Testis (tissue), 3 donors: ENCODE measurements around the gene ABCC4. TPM values are rescaled to one million over a fixed set of nuclear protein-coding genes. Genes with fewer than 3 reads are reported as not detected.

Experiments used
- DNase-seq: peaks from one replicate; pipeline ENCODE4 v3.0.0-alpha.2; 2019
- H3K27ac ChIP-seq, 2 donors: fragments of 200-600 bp; sonication (generic); one replicate each; pipeline ENCODE4 v1.5.1; 2019
- H3K27me3 ChIP-seq: fragments of 200-600 bp; sonication (generic); one replicate; pipeline ENCODE4 v1.5.1; 2019
- H3K36me3 ChIP-seq: fragments of 200-600 bp; sonication (generic); one replicate; pipeline ENCODE4 v1.5.1; 2017; ENCODE audit warnings: low read depth; ENCODE audit errors: missing control alignments
- H3K4me1 ChIP-seq: fragments of 200-600 bp; sonication (generic); one replicate; pipeline ENCODE4 v1.5.1; 2019
- H3K4me3 ChIP-seq, 2 donors: fragments of 200-600 bp; sonication (generic); one replicate each; pipeline ENCODE4 v1.5.1; 2017 to 2019
- H3K9me3 ChIP-seq: fragments of 200-600 bp; sonication (generic); one replicate; pipeline ENCODE4 v1.5.1; 2017
- POLR2A ChIP-seq: fragments of 450-650 bp; IDR thresholded peaks from one replicate; pipeline ENCODE4 v1.6.1; 2017; ENCODE audit warnings: antibody characterized with exemption, mild to moderate bottlenecking, moderate library complexity
- WGBS, 2 donors: methylation state at CpG; one replicate each; pipeline ENCODE4 v1.1.5; 2018; 5-methylcytosine and 5-hydroxymethylcytosine counted together
- intact Hi-C: fragments of 100-400 bp; cut with DNase I; formaldehyde crosslinking; loops from one replicate; pipeline ENCODE4 v1.15.1; 2023; ENCODE audit warnings: low total_unique reads
- polyA plus RNA-seq: library from polyadenylated mRNA; stranded (reverse); fragments of 350-450 nt; fragmentation: Illumina TruSeq; extraction: RNeasy Lipid Tissue Mini Kit (QIAGEN cat#74804); gene quantifications from one replicate; pipeline ENCODE4 v1.2.3, GENCODE V29; 2014; ENCODE audit warnings: low read depth, low replicate concordance; ENCODE audit not compliant: insufficient read depth
- total RNA-seq, 2 donors: library from RNA; depleted of rRNA; stranded (reverse); fragments of >200 nt; gene quantifications; one replicate each; pipeline ENCODE4 v1.2.3, GENCODE V29; 2016
- TF ChIP-seq, protein P1 (sequence below), 3 experiments: fragments of 450-650 bp in 2 of 3; fragments of 200-600 bp in 1 of 3; sonication (generic) in 1 of 3; IDR thresholded peaks; one replicate each; pipeline ENCODE4 v1.5.1; 2016 to 2019; ENCODE audit warnings: antibody characterized with exemption in 3 of 3, mild to moderate bottlenecking in 2 of 3, moderate library complexity in 1 of 3

The ABCC4 gene
- total and polyA plus RNA-seq, 3 donors from 2014 or later, result 11.0 to 23.5 (median 14.9) TPM

DNA sequence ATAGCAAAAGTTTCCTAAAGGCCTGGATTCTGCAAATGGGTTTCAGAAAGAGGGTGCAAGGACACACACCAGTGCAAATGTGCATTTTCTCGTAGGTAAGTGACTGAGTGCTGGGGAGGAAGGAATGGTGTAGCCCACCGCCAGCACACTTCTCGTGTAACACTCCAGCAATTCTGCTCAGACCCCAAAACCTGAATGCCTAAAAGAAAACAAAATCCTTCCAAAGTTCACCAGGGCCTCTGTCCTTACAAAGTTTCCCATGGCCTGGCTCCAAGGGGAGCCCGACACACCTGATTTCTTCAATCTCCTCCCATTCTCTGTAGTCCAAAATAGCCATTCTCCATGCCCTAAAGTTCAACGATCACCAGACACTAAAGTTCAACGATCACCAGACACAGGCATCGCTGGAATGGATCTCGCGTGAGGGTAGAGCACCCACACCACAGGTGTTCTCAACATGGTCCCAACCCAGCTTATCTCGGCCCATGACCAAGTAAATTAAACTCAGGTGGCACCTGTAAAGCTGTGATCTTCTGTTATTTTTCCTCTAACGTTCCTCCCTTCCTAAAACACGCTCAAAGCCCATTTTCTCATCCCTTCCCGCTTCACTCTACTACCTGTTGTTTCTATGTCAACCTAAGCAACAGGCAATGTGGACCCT lies 46.0 kb downstream of the ABCC4 start:
- no peaks in the 10 kb centered on the region for H3K27me3 ChIP-seq
- H3K9me3 ChIP-seq, result no peaks in the 10 kb centered on the region
- no peaks in the 10 kb centered on the region for H3K36me3 ChIP-seq
- DNase-seq, result no peak
- intact Hi-C loops, result no loop called here
- TF ChIP-seq, protein P1, sequence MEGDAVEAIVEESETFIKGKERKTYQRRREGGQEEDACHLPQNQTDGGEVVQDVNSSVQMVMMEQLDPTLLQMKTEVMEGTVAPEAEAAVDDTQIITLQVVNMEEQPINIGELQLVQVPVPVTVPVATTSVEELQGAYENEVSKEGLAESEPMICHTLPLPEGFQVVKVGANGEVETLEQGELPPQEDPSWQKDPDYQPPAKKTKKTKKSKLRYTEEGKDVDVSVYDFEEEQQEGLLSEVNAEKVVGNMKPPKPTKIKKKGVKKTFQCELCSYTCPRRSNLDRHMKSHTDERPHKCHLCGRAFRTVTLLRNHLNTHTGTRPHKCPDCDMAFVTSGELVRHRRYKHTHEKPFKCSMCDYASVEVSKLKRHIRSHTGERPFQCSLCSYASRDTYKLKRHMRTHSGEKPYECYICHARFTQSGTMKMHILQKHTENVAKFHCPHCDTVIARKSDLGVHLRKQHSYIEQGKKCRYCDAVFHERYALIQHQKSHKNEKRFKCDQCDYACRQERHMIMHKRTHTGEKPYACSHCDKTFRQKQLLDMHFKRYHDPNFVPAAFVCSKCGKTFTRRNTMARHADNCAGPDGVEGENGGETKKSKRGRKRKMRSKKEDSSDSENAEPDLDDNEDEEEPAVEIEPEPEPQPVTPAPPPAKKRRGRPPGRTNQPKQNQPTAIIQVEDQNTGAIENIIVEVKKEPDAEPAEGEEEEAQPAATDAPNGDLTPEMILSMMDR (IDR thresholded peaks at IDR 0.05), result no peak
- TF ChIP-seq POLR2A, result no peak
- no peaks in the 10 kb centered on the region for H3K4me1 ChIP-seq
- H3K4me3 ChIP-seq, result no peak overlapping the region
- WGBS, 2 donors, result 98% methylated on average over 12 to 13 of the region's 13 CpGs
- H3K27ac ChIP-seq, result no peak overlapping the region

DNA sequence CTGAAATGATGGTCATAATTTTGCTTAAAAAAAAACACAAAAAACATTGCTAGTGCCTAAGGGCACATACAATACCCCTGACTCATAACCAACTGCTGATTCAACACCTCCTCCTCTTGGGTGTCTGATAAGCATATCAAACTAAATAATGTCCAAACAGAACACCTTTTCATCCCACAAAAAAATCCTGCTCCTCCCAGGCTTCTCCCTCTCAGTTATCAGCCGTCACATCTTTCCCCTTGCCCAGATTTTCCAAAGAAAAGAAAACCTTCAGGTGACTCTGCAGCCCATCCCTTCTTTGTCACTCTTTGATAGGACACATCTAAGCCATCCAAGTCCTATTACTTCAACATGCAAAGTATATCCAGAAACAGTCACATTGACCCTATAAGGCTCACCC lies 46.9 kb downstream of the ABCC4 start:
- H3K9me3 ChIP-seq, result no peaks in the 10 kb centered on the region
- WGBS, 2 donors, result 83 to 100% methylated on average over 1 of the region's 1 CpG
- DNase-seq, result no peak
- no peaks in the 10 kb centered on the region for H3K27me3 ChIP-seq
- H3K27ac ChIP-seq, result no peak overlapping the region
- H3K36me3 ChIP-seq, result no peaks in the 10 kb centered on the region
- intact Hi-C loops, result no loop called here
- TF ChIP-seq POLR2A, result no peak
- TF ChIP-seq, protein P1 (IDR thresholded peaks at IDR 0.05), result no peak
- H3K4me1 ChIP-seq, result peaks cover 2% of the 10 kb centered on the region
- H3K4me3 ChIP-seq, result no peak overlapping the region

DNA sequence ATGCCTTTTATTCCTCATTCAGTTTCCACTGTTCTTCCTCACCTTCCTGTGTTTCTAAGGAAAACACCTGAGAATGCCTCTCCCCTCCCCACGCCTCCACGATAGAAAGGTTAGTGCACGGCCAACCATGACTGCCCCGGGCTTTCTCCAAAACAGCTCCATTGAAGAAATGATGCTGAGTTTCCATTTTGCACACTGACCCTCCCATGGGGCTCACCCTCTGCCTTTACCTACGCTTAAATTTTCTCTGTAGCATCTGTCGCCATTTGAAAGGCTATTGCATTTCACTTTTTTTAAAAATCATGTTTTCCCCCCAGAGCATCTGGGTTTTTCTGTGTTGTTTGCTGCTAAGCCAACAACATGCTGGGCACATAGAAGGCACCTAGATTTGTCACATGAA lies 48.2 kb downstream of the ABCC4 start:
- Histone ChIP-seq H3K27me3 (no peaks in the 10 kb centered on the region), H3K36me3 (no peaks in the 10 kb centered on the region), H3K9me3 (no peaks in the 10 kb centered on the region), H3K27ac (no peak overlapping the region), H3K4me1 (peaks cover 5% of the 10 kb centered on the region), H3K4me3 (no peak overlapping the region)
- intact Hi-C loops, result no loop called here
- DNase-seq, result no peak
- WGBS, 2 donors, result 92 to 100% methylated on average over 6 of the region's 6 CpGs
- TF ChIP-seq, protein P1 (IDR thresholded peaks at IDR 0.05), result no peak
- no peak for TF ChIP-seq POLR2A

DNA sequence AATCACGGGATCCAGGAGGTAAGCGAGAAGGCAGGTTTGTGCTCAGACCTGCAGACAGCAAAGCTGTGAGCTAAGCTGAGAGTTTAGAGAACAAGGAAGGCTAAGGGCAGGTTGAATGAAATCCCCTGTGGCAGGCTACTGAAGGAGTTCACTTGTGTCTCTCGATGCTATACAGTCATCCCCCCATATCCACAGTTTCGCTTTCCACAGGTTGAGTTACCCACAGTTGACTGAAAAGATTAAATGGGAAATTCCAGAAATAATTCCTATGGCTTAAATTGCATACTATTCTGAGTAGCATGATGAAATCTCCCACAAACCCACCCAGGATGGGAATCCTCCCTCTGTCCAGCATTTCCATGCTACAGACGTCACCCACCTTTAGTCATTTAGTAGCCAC lies 49.6 kb downstream of the ABCC4 start:
- no peak overlapping the region for H3K4me3 ChIP-seq
- WGBS, 2 donors, result 91 to 94% methylated on average over 5 of the region's 5 CpGs
- H3K27me3 ChIP-seq, result no peaks in the 10 kb centered on the region
- intact Hi-C loops, result no loop called here
- TF ChIP-seq, protein P1 (IDR thresholded peaks at IDR 0.05), result no peak
- TF ChIP-seq POLR2A, result no peak
- no peak overlapping the region for H3K27ac ChIP-seq
- no peak for DNase-seq
- H3K9me3 ChIP-seq, result no peaks in the 10 kb centered on the region
- H3K4me1 ChIP-seq, result peaks cover 5% of the 10 kb centered on the region
- H3K36me3 ChIP-seq, result no peaks in the 10 kb centered on the region

DNA sequence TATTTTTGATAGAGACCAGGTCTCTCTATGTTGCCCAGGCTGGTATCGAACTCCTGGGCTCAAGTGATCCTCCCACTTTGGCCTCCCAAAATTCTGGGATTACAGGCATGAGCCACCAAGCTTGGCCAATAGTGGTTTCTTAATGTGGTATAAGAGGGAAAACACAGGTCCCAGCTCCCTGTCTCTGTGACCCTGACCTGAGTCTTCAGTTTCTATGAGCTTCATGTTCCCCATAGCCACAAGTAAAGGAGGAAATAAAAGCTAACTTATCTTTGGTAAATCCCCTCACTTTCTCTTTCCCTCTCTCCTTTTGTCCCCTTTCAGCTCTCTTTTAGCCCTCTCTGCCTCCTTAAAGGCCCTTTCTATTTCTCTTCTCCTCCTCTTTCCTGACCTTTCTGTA lies 50.3 kb downstream of the ABCC4 start:
- Histone ChIP-seq H3K4me1 (peaks cover 5% of the 10 kb centered on the region), H3K27ac (no peak overlapping the region), H3K9me3 (no peaks in the 10 kb centered on the region), H3K4me3 (no peak overlapping the region), H3K36me3 (no peaks in the 10 kb centered on the region), H3K27me3 (no peaks in the 10 kb centered on the region)
- intact Hi-C loops, result no loop called here
- no peak for DNase-seq
- WGBS, 2 donors, result 100% methylated on average over 1 of the region's 1 CpG
- no peak for TF ChIP-seq POLR2A
- TF ChIP-seq, protein P1 (IDR thresholded peaks at IDR 0.05), result no peak
